ENCODE data around the gene DNAH17. TPM values are rescaled to one million over a fixed set of nuclear protein-coding genes. Genes with fewer than 3 reads are reported as not detected.

DNAH17 gene
- total RNA-seq, 1 donor from 2014 or later, result not detected

GRCh38 chr17:78425429-78425828 is 151.8 kb downstream of the DNAH17 start:
- no peak overlapping the region for H3K27ac ChIP-seq (replicated peaks)
- H3K4me1 ChIP-seq, result peaks cover 42% of the 10 kb centered on the region
- no peaks in the 10 kb centered on the region for H3K27me3 ChIP-seq (ENCODE audit: low read depth)
- DNase-seq, result no peak
- peaks cover 60% of the 10 kb centered on the region for H3K36me3 ChIP-seq
- TF ChIP-seq CTCF (IDR thresholded peaks at IDR 0.05; ENCODE audit: borderline replicate concordance), result no peak
- intact Hi-C loops (cut with micrococcal nuclease), result loop anchor here (10.0 kb wide), 2 partner anchors 61 to 171 kb away; partner anchors contain the start of gene SOCS3
- H3K4me3 ChIP-seq, result no peak overlapping the region
- H3K9me3 ChIP-seq (replicated peaks), result no peaks in the 10 kb centered on the region

GRCh38 chr17:78423961-78424675 is 153.1 kb downstream of the DNAH17 start:
- H3K27me3 ChIP-seq (ENCODE audit: low read depth), result no peaks in the 10 kb centered on the region
- peaks cover 65% of the 10 kb centered on the region for H3K36me3 ChIP-seq
- no peak for TF ChIP-seq CTCF (IDR thresholded peaks at IDR 0.05; ENCODE audit: borderline replicate concordance)
- intact Hi-C loops (cut with micrococcal nuclease), result loop anchor here (5.0 to 10.0 kb wide), 3 partner anchors 59 to 169 kb away; partner anchors contain the start of gene SOCS3
- no peak overlapping the region for H3K27ac ChIP-seq (replicated peaks)
- DNase-seq, result no peak
- peaks cover 55% of the 10 kb centered on the region for H3K4me1 ChIP-seq
- no peaks in the 10 kb centered on the region for H3K9me3 ChIP-seq (replicated peaks)
- no peak overlapping the region for H3K4me3 ChIP-seq

GRCh38 chr17:78422872-78423588 is 154.2 kb downstream of the DNAH17 start:
- H3K4me3 ChIP-seq, result no peak overlapping the region
- H3K4me1 ChIP-seq, result peaks cover 62% of the 10 kb centered on the region
- H3K27ac ChIP-seq (replicated peaks), result no peak overlapping the region
- DNase-seq, result no peak
- peaks cover 63% of the 10 kb centered on the region for H3K36me3 ChIP-seq
- TF ChIP-seq CTCF (IDR thresholded peaks at IDR 0.05; ENCODE audit: borderline replicate concordance), result no peak
- no peaks in the 10 kb centered on the region for H3K9me3 ChIP-seq (replicated peaks)
- intact Hi-C loops (cut with micrococcal nuclease), result loop anchor here (5.0 to 10.0 kb wide), 3 partner anchors 58 to 168 kb away; partner anchors contain the start of gene SOCS3
- H3K27me3 ChIP-seq (ENCODE audit: low read depth), result no peaks in the 10 kb centered on the region

- Histone ChIP-seq H3K36me3 (peaks cover 55% of the 10 kb centered on the region), H3K9me3 (replicated peaks) (no peaks in the 10 kb centered on the region), H3K4me3 (no peak overlapping the region), H3K27me3 (ENCODE audit: low read depth) (no peaks in the 10 kb centered on the region), H3K4me1 (peaks cover 70% of the 10 kb centered on the region), H3K27ac (replicated peaks) (no peak overlapping the region)
- intact Hi-C loops (cut with micrococcal nuclease), result loop anchor here (5.0 to 10.0 kb wide), 3 partner anchors 57 to 167 kb away; partner anchors contain the start of gene SOCS3
- DNase-seq, result no peak
- TF ChIP-seq CTCF (IDR thresholded peaks at IDR 0.05; ENCODE audit: borderline replicate concordance), result peak; percentile 4
Measured at GRCh38 chr17:78422267-78422605, 155.0 kb downstream of the DNAH17 start.

- intact Hi-C loops (cut with micrococcal nuclease), result loop anchor here (5.0 to 10.0 kb wide), 3 partner anchors 57 to 167 kb away; partner anchors contain the start of gene SOCS3
- TF ChIP-seq CTCF (IDR thresholded peaks at IDR 0.05; ENCODE audit: borderline replicate concordance), result peak; percentile 100
- no peaks in the 10 kb centered on the region for H3K9me3 ChIP-seq (replicated peaks)
- H3K36me3 ChIP-seq, result peaks cover 50% of the 10 kb centered on the region
- peak; percentile 76 for DNase-seq
- no peaks in the 10 kb centered on the region for H3K27me3 ChIP-seq (ENCODE audit: low read depth)
- no peak overlapping the region for H3K4me3 ChIP-seq
- H3K27ac ChIP-seq (replicated peaks), result peak overlapping the region; percentile 27
- H3K4me1 ChIP-seq, result peaks cover 74% of the 10 kb centered on the region
Measured at GRCh38 chr17:78421534-78422266, 155.5 kb downstream of the DNAH17 start.
